Ishikawa (cell line): ENCODE data around the gene TTC3.

Source experiments
- CEBPB ChIP-seq: IDR thresholded peaks from 2 replicates; pipeline ENCODE4 v1.6.1; 2012
- CREB1 ChIP-seq: IDR thresholded peaks from 2 replicates; pipeline ENCODE4 v1.6.1; 2012; ENCODE audit warnings: low read depth
- EGR1 ChIP-seq: IDR thresholded peaks from 2 replicates; pipeline ENCODE4 v1.6.1; 2012
- EP300 ChIP-seq: IDR thresholded peaks from 2 replicates; pipeline ENCODE4 v1.6.1; 2012; ENCODE audit warnings: borderline replicate concordance
- FOXM1 ChIP-seq: IDR thresholded peaks from 2 replicates; pipeline ENCODE4 v1.6.1; 2012; ENCODE audit warnings: low read depth, borderline replicate concordance
- RAD21 ChIP-seq: IDR thresholded peaks from 2 replicates; pipeline ENCODE4 v1.6.1; 2012; ENCODE audit warnings: low read depth
- REST ChIP-seq: IDR thresholded peaks from 2 replicates; pipeline ENCODE4 v1.6.1; 2012; ENCODE audit warnings: low read depth, mild to moderate bottlenecking
- TAF1 ChIP-seq: IDR thresholded peaks from 2 replicates; pipeline ENCODE4 v1.6.1; 2012; ENCODE audit warnings: low read depth, mild to moderate bottlenecking
- TCF12 ChIP-seq: IDR thresholded peaks from 2 replicates; pipeline ENCODE4 v1.6.1; 2012; ENCODE audit warnings: low read depth
- USF1 ChIP-seq: IDR thresholded peaks from 2 replicates; pipeline ENCODE4 v1.6.1; 2012
- YY1 ChIP-seq: IDR thresholded peaks from 2 replicates; pipeline ENCODE4 v1.6.1; 2012; ENCODE audit warnings: low read depth
- ZBTB7A ChIP-seq: IDR thresholded peaks from 2 replicates; pipeline ENCODE4 v1.6.1; 2012; ENCODE audit warnings: low read depth
- TF ChIP-seq, protein P1 (sequence below): IDR thresholded peaks from 2 replicates; pipeline ENCODE4 v1.6.1; 2012

- TF ChIP-seq REST (no peak), TCF12 (no peak), USF1 (no peak), CREB1 (no peak), EP300 (peak; percentile 25; the same call in 1 of the 2 replicates), RAD21 (peak; percentile 1; the same call in 1 of the 2 replicates), TAF1 (no peak), FOXM1 (no peak), EGR1 (peak; percentile 83), CEBPB (no peak), YY1 (no peak), ZBTB7A (0 out of 2 replicates have a peak, but pooled peaks have one; percentile 48)
- TF ChIP-seq, protein P1, sequence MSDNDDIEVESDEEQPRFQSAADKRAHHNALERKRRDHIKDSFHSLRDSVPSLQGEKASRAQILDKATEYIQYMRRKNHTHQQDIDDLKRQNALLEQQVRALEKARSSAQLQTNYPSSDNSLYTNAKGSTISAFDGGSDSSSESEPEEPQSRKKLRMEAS = no peak
These were observed 126.2 kb downstream of the TTC3 start for GRCh38 chr21:37199057-37199924.
